Upper lobe of left lung (tissue), 6 donors: Measurements from ENCODE around the gene GTPBP2. TPM values are rescaled to one million over a fixed set of nuclear protein-coding genes. Genes with fewer than 3 reads are reported as not detected.
"Not testable (repeated sequence)": the region's sequence is repeated elsewhere in the genome, so short reads cannot be mapped to it uniquely, and the experiment has no call there.

Source experiments
- ATAC-seq, 2 donors: fragments of 200-7000 bp; cut with Tn5 transposase; one replicate each; pipeline ENCODE4 v1.9.1; 2022; ENCODE audit warnings: mild to moderate bottlenecking in 2 of 2, moderate library complexity in 2 of 2; ENCODE audit not compliant: low FRiP score in 2 of 2
- DNase-seq, 2 donors: peaks; one replicate each; pipeline ENCODE4 v3.0.0-alpha.2; 2019 to 2020
- H3K27ac ChIP-seq, 4 donors: fragments of 200-600 bp; sonication (generic); one replicate each; pipeline ENCODE4 v1.5.1; 2016 to 2019
- H3K27me3 ChIP-seq, 4 donors: fragments of 200-600 bp; sonication (generic); one replicate each; pipeline ENCODE4 v1.5.1; 2017 to 2019
- H3K36me3 ChIP-seq, 4 donors: fragments of 200-600 bp; sonication (generic); one replicate each; pipeline ENCODE4 v1.5.1; 2016 to 2019
- H3K4me1 ChIP-seq, 4 donors: fragments of 200-600 bp; sonication (generic); one replicate each; pipeline ENCODE4 v1.5.1; 2018 to 2019
- H3K4me3 ChIP-seq, 4 donors: fragments of 200-600 bp; sonication (generic); one replicate each; pipeline ENCODE4 v1.5.1; 2017 to 2019; ENCODE audit warnings: mild to moderate bottlenecking in 2 of 4, moderate library complexity in 1 of 4
- H3K9me3 ChIP-seq, 4 donors: fragments of 200-600 bp; sonication (generic); one replicate each; pipeline ENCODE4 v1.5.1; 2018 to 2019
- CTCF ChIP-seq, 6 experiments: fragments of 450-650 bp in 4 of 6; fragments of 200-600 bp in 2 of 6; sonication (generic) in 2 of 6; IDR thresholded peaks; one replicate each; pipeline ENCODE4 v1.5.1; 2016 to 2019; ENCODE audit warnings: antibody characterized with exemption in 6 of 6
- EP300 ChIP-seq, 4 donors: sonication (generic); formaldehyde crosslinking; IDR thresholded peaks; one replicate each; pipeline ENCODE4 v1.5.1; 2017; ENCODE audit warnings: antibody characterized with exemption in 4 of 4, control low read depth in 2 of 4
- POLR2A ChIP-seq, 4 donors: fragments of 450-650 bp; IDR thresholded peaks; one replicate each; pipeline ENCODE4 v1.5.1; 2016 to 2017; ENCODE audit warnings: antibody characterized with exemption in 4 of 4, mild to moderate bottlenecking in 2 of 4
- POLR2AphosphoS5 ChIP-seq, 2 donors: sonication (generic); formaldehyde crosslinking; IDR thresholded peaks; one replicate each; pipeline ENCODE4 v1.5.1; 2017; ENCODE audit warnings: antibody characterized with exemption in 2 of 2
- WGBS, 2 donors: methylation state at CpG; one replicate each; pipeline ENCODE4 v1.1.5; 2017 to 2018; 5-methylcytosine and 5-hydroxymethylcytosine counted together
- total RNA-seq, 6 donors: library from RNA; depleted of rRNA in 4 of 6; stranded (reverse); fragments of >200 nt in 4 of 6; gene quantifications; one replicate each; pipeline versions ENCODE4 v1.1.0 to v1.2.1, GENCODE V29; 2016 to 2021
- donor health status: DM: no; HTN: no; CAD: no; lungs with moderate emphysema.
- donor health status: DM: no; HTN: yes; CAD: no; lungs with severe emphysema.

Gene GTPBP2
- total RNA-seq, 6 donors from 2014 or later, result 41.3 to 128 (median 78.1) TPM

GRCh38 chr6:43634702-43635303, 5.7 kb upstream of the GTPBP2 start:
- TF ChIP-seq POLR2AphosphoS5 (IDR thresholded peaks at IDR 0.05) (no peak), CTCF (IDR thresholded peaks at IDR 0.05) (no peak), EP300 (IDR thresholded peaks at IDR 0.05) (no peak), POLR2A (IDR thresholded peaks at IDR 0.05) (no peak)
- ATAC-seq (no peak), DNase-seq (no peak)
- Histone ChIP-seq H3K36me3 (peaks cover 3 to 19% (median 10%) of the 10 kb centered on the region in 4 donors), H3K27me3 (no peaks in the 10 kb centered on the region), H3K4me1 (peaks cover 33 to 48% (median 38%) of the 10 kb centered on the region in 4 donors), H3K9me3 (no peaks in the 10 kb centered on the region), H3K27ac (peak overlapping the region; percentile 84 to 92 (median 90)), H3K4me3 (peak overlapping the region in 1 of 4 donors; percentile 64)
- WGBS, 2 donors, result 80 to 85% methylated on average over 9 of the region's 9 CpGs

GRCh38 chr6:43633002-43633401, 3.9 kb upstream of the GTPBP2 start:
- H3K9me3 ChIP-seq, H3K27ac ChIP-seq, H3K27me3 ChIP-seq, ATAC-seq, H3K4me3 ChIP-seq, H3K36me3 ChIP-seq, DNase-seq: not testable (repeated sequence)
- H3K4me1 ChIP-seq, result peaks cover 29 to 38% (median 30%) of the 10 kb centered on the region in 4 donors
- WGBS, 2 donors, result 92 to 95% methylated on average over 7 of the region's 7 CpGs

- H3K4me1 ChIP-seq, result peaks cover 26 to 38% (median 29%) of the 10 kb centered on the region in 4 donors
- no peak for TF ChIP-seq CTCF (IDR thresholded peaks at IDR 0.05)
- no peak for TF ChIP-seq POLR2AphosphoS5 (IDR thresholded peaks at IDR 0.05)
- no peak for TF ChIP-seq EP300 (IDR thresholded peaks at IDR 0.05)
- no peak for TF ChIP-seq POLR2A (IDR thresholded peaks at IDR 0.05)
- H3K4me3 ChIP-seq, result no peak overlapping the region
- peak overlapping the region in 2 of 4 donors; percentile 30 to 94 for H3K27ac ChIP-seq
- ATAC-seq, result no peak
- peaks cover 0 to 2% (median 1%) of the 10 kb centered on the region in 4 donors for H3K36me3 ChIP-seq
- no peak for DNase-seq
- no peaks in the 10 kb centered on the region for H3K9me3 ChIP-seq
- no peaks in the 10 kb centered on the region for H3K27me3 ChIP-seq
- 94 to 100% methylated on average over 1 of the region's 1 CpG for WGBS, 2 donors
Observed at GRCh38 chr6:43630980-43631619, 2.0 kb upstream of the GTPBP2 start.

- Histone ChIP-seq H3K27me3 (no peaks in the 10 kb centered on the region), H3K36me3 (peaks cover 3 to 16% (median 15%) of the 10 kb centered on the region in 4 donors), H3K9me3 (no peaks in the 10 kb centered on the region), H3K4me1 (peaks cover 23 to 35% (median 29%) of the 10 kb centered on the region in 4 donors), H3K4me3 (peak overlapping the region; percentile 81 to 97 (median 88)), H3K27ac (peak overlapping the region; percentile 94 to 97 (median 95))
- 0 to 1% methylated on average over 39 to 41 of the region's 41 CpGs for WGBS, 2 donors
- TF ChIP-seq POLR2AphosphoS5 (IDR thresholded peaks at IDR 0.05) (peak; percentile 77 to 89), POLR2A (IDR thresholded peaks at IDR 0.05) (peak in 3 of 4 donors; percentile 32 to 85 (median 75)), EP300 (IDR thresholded peaks at IDR 0.05) (peak in 2 of 4 donors; percentile 6 to 58), CTCF (IDR thresholded peaks at IDR 0.05) (peak in 2 of 6 experiments; percentile 8 to 11)
- ATAC-seq (peak; percentile 94 to 96), DNase-seq (peak; percentile 88 to 96)
Observed at GRCh38 chr6:43629505-43630300, 639 bp upstream of the GTPBP2 start.
